Measurements from ENCODE around the gene LINC01488.
A peak's percentile ranks its signal among the peaks of the same experiment; 100 is the strongest.

LINC01488 gene

GRCh38 chr11:69465236-69466000 is 16.0 kb upstream of the LINC01488 start:
- H3K36me3 ChIP-seq (ENCODE audit: control insufficient read depth in 2 of 2, insufficient read depth in 1 of 2, low read length in 2 of 2), result no peaks in the 10 kb centered on the region
- 0 out of 2 replicates have a peak, but pooled peaks have one; percentile 35 for TF ChIP-seq ZIC2 (tag by site-specific recombination; IDR thresholded peaks at IDR 0.05)
- TF ChIP-seq KLF7 (tag by site-specific recombination; IDR thresholded peaks at IDR 0.05; ENCODE audit: borderline replicate concordance), result no peak
- H3K27ac ChIP-seq (ENCODE audit: extremely low read depth, low read depth, low read length), result no peak overlapping the region
- CTCF ChIA-PET, result interaction anchor here (0.9 kb wide), 1 partner anchor 15 kb away, joined by 3 read pairs; no protein-coding TSS in a partner anchor
- no peaks in the 10 kb centered on the region for H3K4me1 ChIP-seq (ENCODE audit: control insufficient read depth, insufficient read depth, low read length)
- no peak overlapping the region for H3K4me3 ChIP-seq (ENCODE audit: low read depth, low read length)
- POLR2A ChIA-PET, result no interaction called here
- no peaks in the 10 kb centered on the region for H3K9me3 ChIP-seq (ENCODE audit: control insufficient read depth, insufficient read depth, low read depth, low read length)

- POLR2A ChIA-PET, result no interaction called here
These were observed 15.4 kb upstream of the LINC01488 start for GRCh38 chr11:69466039-69466438.

GRCh38 chr11:69467196-69467595 is 14.3 kb upstream of the LINC01488 start:
- no peaks in the 10 kb centered on the region for H3K9me3 ChIP-seq (ENCODE audit: control insufficient read depth, insufficient read depth, low read depth, low read length)
- H3K4me3 ChIP-seq (ENCODE audit: low read depth, low read length), result no peak overlapping the region
- H3K36me3 ChIP-seq (ENCODE audit: control insufficient read depth in 2 of 2, insufficient read depth in 1 of 2, low read length in 2 of 2), result no peaks in the 10 kb centered on the region
- H3K27ac ChIP-seq (ENCODE audit: extremely low read depth, low read depth, low read length), result no peak overlapping the region
- ChIA-PET POLR2A (no interaction called here), CTCF (no interaction called here)
- H3K4me1 ChIP-seq (ENCODE audit: control insufficient read depth, insufficient read depth, low read length), result no peaks in the 10 kb centered on the region
- TF ChIP-seq CTCF (tag by site-specific recombination; IDR thresholded peaks at IDR 0.05) (no peak), EGR2 (tag by site-specific recombination; IDR thresholded peaks at IDR 0.05; ENCODE audit: low read depth) (no peak), ZNF335 (tag by site-specific recombination; conservative IDR thresholded peaks at IDR 0.05) (no peak), ZNF362 (tag by site-specific recombination; IDR thresholded peaks at IDR 0.05) (no peak), PBX3 (CRISPR knock-in tag; IDR thresholded peaks at IDR 0.05) (no peak), KLF8 (tag by site-specific recombination; IDR thresholded peaks at IDR 0.05) (no peak), ZNF488 (tag by site-specific recombination; IDR thresholded peaks at IDR 0.05) (no peak)

More at GRCh38 chr11:69466039-69466438, 15.4 kb upstream of the LINC01488 start:
- Histone ChIP-seq H3K4me3 (ENCODE audit: low read depth, low read length) (no peak overlapping the region), H3K4me1 (ENCODE audit: control insufficient read depth, insufficient read depth, low read length) (no peaks in the 10 kb centered on the region), H3K36me3 (ENCODE audit: control insufficient read depth in 2 of 2, insufficient read depth in 1 of 2, low read length in 2 of 2) (no peaks in the 10 kb centered on the region), H3K27ac (ENCODE audit: extremely low read depth, low read depth, low read length) (no peak overlapping the region), H3K9me3 (ENCODE audit: control insufficient read depth, insufficient read depth, low read depth, low read length) (no peaks in the 10 kb centered on the region)
- CTCF ChIA-PET, result interaction anchor here (0.9 kb wide), 1 partner anchor 14 kb away, joined by 3 read pairs; no protein-coding TSS in a partner anchor
- TF ChIP-seq REST (tag by site-specific recombination; IDR thresholded peaks at IDR 0.05) (no peak), ZNF362 (tag by site-specific recombination; IDR thresholded peaks at IDR 0.05) (no peak), ZSCAN4 (tag by site-specific recombination; IDR thresholded peaks at IDR 0.05) (no peak)
